GM23338 (cell line): ENCODE results near the gene SPIRE2.

Source experiments
- CREB1 ChIP-seq: fragments of 250-450 bp; sonication (Bioruptor Pico); IDR thresholded peaks from 2 replicates; pipeline ENCODE4 v1.5.0; 2020; ENCODE audit warnings: low read depth, mild to moderate bottlenecking, moderate library complexity
- EZH2 ChIP-seq: fragments of 200-600 bp; sonication (generic); IDR thresholded peaks from one replicate; pipeline ENCODE4 v1.8.0; 2017; ENCODE audit warnings: antibody characterized with exemption, mild to moderate bottlenecking, low read depth; ENCODE audit not compliant: unreplicated experiment
- EZH2phosphoT487 ChIP-seq: fragments of 200-600 bp; sonication (generic); IDR thresholded peaks from one replicate; pipeline ENCODE4 v1.8.1; 2018; ENCODE audit warnings: antibody characterized with exemption; ENCODE audit not compliant: unreplicated experiment
- JUNB ChIP-seq: IDR thresholded peaks from one replicate; pipeline ENCODE4 v1.6.1; 2016; ENCODE audit warnings: antibody characterized with exemption; ENCODE audit not compliant: unreplicated experiment
- NANOG ChIP-seq: IDR thresholded peaks from 2 replicates; pipeline ENCODE4 v1.6.1; 2016; ENCODE audit warnings: antibody characterized with exemption, borderline replicate concordance
- POLR2AphosphoS5 ChIP-seq: IDR thresholded peaks from 2 replicates; pipeline ENCODE4 v1.6.1; 2016; ENCODE audit warnings: antibody characterized with exemption, low read depth
- REST ChIP-seq: IDR thresholded peaks from one replicate; pipeline ENCODE4 v1.6.1; 2018; ENCODE audit warnings: antibody characterized with exemption; ENCODE audit not compliant: unreplicated experiment
- ZNF331 ChIP-seq: fragments of 250-450 bp; sonication (Bioruptor Pico); IDR thresholded peaks from 2 replicates; pipeline ENCODE4 v1.5.0; 2020; ENCODE audit warnings: low read depth, mild to moderate bottlenecking, moderate library complexity
- TF ChIP-seq, protein P1 (sequence below), 2 experiments: fragments of 200-600 bp in 1 of 2; sonication (generic) in 1 of 2; conservative IDR thresholded peaks; 2 replicates each; pipeline versions ENCODE4 v1.5.1 to v1.6.1; 2016 to 2017; ENCODE audit warnings: antibody characterized with exemption in 2 of 2, low read depth in 2 of 2, mild to moderate bottlenecking in 2 of 2, moderate library complexity in 1 of 2
- TF ChIP-seq, protein P2 (sequence below): IDR thresholded peaks from 2 replicates; pipeline ENCODE4 v1.6.1; 2016; ENCODE audit warnings: antibody characterized with exemption
- TF ChIP-seq, protein P3 (sequence below): fragments of 250-450 bp; sonication (Bioruptor Pico); IDR thresholded peaks from 2 replicates; pipeline ENCODE4 v1.5.0; 2020; ENCODE audit warnings: mild to moderate bottlenecking, moderate library complexity

DNA sequence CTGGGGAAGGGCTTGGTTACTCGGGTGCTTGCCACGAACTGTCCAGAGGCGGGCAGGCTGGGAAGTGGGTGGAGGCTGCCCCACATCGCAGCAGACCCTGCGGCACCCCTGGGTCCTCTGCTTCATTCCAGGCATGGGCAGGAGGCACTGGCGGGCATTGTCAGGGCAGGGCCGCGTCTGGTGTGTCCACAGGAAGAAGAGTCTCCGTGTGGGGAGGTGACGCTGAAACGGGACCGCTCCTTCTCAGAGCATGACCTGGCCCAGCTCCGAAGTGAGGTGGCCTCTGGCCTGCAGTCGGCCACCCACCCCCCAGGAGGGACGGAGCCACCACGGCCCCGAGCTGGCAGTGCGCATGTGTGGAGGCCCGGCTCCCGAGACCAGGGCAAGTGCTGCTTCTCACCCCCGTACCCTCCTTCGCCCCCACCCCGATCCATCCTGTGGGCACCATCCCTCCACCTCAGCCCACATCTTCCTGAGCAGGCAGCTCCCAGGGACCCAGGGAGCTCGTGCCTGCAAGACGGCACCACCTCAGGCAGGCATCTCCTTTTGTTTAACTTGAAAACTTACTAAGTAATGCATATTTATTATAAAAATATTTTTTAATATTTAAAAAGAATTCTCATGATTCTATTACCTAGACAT, 30.8 kb downstream of the SPIRE2 start:
- TF ChIP-seq, protein P1, sequence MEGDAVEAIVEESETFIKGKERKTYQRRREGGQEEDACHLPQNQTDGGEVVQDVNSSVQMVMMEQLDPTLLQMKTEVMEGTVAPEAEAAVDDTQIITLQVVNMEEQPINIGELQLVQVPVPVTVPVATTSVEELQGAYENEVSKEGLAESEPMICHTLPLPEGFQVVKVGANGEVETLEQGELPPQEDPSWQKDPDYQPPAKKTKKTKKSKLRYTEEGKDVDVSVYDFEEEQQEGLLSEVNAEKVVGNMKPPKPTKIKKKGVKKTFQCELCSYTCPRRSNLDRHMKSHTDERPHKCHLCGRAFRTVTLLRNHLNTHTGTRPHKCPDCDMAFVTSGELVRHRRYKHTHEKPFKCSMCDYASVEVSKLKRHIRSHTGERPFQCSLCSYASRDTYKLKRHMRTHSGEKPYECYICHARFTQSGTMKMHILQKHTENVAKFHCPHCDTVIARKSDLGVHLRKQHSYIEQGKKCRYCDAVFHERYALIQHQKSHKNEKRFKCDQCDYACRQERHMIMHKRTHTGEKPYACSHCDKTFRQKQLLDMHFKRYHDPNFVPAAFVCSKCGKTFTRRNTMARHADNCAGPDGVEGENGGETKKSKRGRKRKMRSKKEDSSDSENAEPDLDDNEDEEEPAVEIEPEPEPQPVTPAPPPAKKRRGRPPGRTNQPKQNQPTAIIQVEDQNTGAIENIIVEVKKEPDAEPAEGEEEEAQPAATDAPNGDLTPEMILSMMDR (conservative IDR thresholded peaks at IDR 0.05; ENCODE audit: low read depth in 2 of 2), result no peak
- TF ChIP-seq EZH2phosphoT487 (no peak), EZH2 (no peak), POLR2AphosphoS5 (no peak), REST (no peak), CREB1 (CRISPR knock-in tag) (no peak), ZNF331 (no peak), JUNB (no peak), NANOG (no peak)
- TF ChIP-seq, protein P2, sequence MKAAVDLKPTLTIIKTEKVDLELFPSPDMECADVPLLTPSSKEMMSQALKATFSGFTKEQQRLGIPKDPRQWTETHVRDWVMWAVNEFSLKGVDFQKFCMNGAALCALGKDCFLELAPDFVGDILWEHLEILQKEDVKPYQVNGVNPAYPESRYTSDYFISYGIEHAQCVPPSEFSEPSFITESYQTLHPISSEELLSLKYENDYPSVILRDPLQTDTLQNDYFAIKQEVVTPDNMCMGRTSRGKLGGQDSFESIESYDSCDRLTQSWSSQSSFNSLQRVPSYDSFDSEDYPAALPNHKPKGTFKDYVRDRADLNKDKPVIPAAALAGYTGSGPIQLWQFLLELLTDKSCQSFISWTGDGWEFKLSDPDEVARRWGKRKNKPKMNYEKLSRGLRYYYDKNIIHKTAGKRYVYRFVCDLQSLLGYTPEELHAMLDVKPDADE, result no peak
- TF ChIP-seq, protein P3, sequence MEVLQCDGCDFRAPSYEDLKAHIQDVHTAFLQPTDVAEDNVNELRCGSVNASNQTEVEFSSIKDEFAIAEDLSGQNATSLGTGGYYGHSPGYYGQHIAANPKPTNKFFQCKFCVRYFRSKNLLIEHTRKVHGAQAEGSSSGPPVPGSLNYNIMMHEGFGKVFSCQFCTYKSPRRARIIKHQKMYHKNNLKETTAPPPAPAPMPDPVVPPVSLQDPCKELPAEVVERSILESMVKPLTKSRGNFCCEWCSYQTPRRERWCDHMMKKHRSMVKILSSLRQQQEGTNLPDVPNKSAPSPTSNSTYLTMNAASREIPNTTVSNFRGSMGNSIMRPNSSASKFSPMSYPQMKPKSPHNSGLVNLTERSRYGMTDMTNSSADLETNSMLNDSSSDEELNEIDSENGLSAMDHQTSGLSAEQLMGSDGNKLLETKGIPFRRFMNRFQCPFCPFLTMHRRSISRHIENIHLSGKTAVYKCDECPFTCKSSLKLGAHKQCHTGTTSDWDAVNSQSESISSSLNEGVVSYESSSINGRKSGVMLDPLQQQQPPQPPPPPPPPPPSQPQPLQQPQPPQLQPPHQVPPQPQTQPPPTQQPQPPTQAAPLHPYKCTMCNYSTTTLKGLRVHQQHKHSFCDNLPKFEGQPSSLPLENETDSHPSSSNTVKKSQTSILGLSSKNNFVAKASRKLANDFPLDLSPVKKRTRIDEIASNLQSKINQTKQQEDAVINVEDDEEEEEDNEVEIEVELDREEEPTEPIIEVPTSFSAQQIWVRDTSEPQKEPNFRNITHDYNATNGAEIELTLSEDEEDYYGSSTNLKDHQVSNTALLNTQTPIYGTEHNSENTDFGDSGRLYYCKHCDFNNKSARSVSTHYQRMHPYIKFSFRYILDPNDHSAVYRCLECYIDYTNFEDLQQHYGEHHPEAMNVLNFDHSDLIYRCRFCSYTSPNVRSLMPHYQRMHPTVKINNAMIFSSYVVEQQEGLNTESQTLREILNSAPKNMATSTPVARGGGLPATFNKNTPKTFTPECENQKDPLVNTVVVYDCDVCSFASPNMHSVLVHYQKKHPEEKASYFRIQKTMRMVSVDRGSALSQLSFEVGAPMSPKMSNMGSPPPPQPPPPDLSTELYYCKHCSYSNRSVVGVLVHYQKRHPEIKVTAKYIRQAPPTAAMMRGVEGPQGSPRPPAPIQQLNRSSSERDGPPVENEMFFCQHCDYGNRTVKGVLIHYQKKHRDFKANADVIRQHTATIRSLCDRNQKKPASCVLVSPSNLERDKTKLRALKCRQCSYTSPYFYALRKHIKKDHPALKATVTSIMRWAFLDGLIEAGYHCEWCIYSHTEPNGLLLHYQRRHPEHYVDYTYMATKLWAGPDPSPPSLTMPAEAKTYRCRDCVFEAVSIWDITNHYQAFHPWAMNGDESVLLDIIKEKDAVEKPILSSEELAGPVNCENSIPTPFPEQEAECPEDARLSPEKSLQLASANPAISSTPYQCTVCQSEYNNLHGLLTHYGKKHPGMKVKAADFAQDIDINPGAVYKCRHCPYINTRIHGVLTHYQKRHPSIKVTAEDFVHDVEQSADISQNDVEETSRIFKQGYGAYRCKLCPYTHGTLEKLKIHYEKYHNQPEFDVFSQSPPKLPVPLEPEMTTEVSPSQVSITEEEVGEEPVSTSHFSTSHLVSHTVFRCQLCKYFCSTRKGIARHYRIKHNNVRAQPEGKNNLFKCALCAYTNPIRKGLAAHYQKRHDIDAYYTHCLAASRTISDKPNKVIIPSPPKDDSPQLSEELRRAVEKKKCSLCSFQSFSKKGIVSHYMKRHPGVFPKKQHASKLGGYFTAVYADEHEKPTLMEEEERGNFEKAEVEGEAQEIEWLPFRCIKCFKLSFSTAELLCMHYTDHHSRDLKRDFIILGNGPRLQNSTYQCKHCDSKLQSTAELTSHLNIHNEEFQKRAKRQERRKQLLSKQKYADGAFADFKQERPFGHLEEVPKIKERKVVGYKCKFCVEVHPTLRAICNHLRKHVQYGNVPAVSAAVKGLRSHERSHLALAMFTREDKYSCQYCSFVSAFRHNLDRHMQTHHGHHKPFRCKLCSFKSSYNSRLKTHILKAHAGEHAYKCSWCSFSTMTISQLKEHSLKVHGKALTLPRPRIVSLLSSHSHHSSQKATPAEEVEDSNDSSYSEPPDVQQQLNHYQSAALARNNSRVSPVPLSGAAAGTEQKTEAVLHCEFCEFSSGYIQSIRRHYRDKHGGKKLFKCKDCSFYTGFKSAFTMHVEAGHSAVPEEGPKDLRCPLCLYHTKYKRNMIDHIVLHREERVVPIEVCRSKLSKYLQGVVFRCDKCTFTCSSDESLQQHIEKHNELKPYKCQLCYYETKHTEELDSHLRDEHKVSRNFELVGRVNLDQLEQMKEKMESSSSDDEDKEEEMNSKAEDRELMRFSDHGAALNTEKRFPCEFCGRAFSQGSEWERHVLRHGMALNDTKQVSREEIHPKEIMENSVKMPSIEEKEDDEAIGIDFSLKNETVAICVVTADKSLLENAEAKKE, result no peak
